ENCODE measurements around the gene IFT122. TPM values are rescaled to one million over a fixed set of nuclear protein-coding genes. Genes with fewer than 3 reads are reported as not detected.

IFT122 gene
- total and polyA plus RNA-seq, 12 donors: 15.7 to 38.4 (median 23.6) TPM

DNA sequence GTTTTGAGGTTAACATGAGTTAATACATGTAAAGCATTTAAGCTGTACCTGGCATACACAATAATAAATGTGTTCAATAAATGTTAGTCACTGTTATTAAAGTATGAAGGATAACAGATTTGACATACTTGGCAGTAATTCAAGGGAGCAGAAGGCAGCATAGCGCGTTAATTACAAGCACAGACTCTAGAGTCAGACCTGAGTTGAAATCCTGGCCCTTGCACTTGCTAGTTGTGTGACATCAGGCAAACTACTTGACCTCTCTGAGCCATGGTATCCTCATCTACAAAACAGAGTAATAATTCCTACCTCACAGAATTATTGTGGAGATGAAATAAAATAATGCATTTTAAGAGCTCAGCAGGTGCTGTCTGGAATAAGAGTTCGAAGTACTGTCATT is 5.4 kb downstream of the IFT122 start:
- no peak for DNase-seq
- H3K9me3 ChIP-seq (replicated peaks in 1 of 3): no peaks in the 10 kb centered on the region
- intact Hi-C loops (cut with DNase I): no loop called here
- H3K36me3 ChIP-seq (replicated peaks in 1 of 2): no peaks in the 10 kb centered on the region
- no peak overlapping the region for H3K4me3 ChIP-seq
- TF ChIP-seq POLR2A (IDR thresholded peaks at IDR 0.05): no peak
- H3K4me1 ChIP-seq (replicated peaks in 1 of 2): peaks cover 10 to 44% of the 10 kb centered on the region in 2 donors
- 56 to 76% (median 73%) methylated on average over 3 of the region's 3 CpGs for WGBS, 4 donors
- H3K27ac ChIP-seq: no peak overlapping the region
- no peaks in the 10 kb centered on the region for H3K27me3 ChIP-seq

DNA sequence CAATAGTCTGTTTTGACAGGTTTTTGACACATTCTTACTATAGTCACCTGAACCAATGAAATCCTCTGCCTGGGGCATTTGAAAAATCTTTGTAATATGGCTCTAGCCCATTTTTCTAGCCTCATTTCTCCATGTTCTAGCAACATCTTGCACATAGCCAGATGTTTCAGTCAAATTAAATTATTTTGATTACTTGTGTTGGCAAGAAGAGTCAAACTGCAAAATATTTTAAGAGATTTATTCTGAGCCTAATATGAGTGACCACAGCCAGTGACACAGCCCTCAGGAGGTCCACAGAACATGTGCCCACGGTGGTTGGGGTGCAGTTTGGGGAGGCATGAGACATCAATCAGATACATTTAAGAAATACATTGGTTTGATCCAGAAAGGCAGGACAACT is 6.9 kb downstream of the IFT122 start:
- Histone ChIP-seq H3K4me1 (replicated peaks in 1 of 2) (peaks cover 0 to 30% of the 10 kb centered on the region in 2 donors), H3K27ac (no peak overlapping the region), H3K36me3 (replicated peaks in 1 of 2) (no peaks in the 10 kb centered on the region), H3K9me3 (replicated peaks in 1 of 3) (no peaks in the 10 kb centered on the region), H3K27me3 (no peaks in the 10 kb centered on the region), H3K4me3 (no peak overlapping the region)
- DNase-seq: no peak
- 69 to 83% (median 72%) methylated on average over 1 of the region's 1 CpG for WGBS, 4 donors
- no peak for TF ChIP-seq POLR2A (IDR thresholded peaks at IDR 0.05)
- TF ChIP-seq, protein P1, sequence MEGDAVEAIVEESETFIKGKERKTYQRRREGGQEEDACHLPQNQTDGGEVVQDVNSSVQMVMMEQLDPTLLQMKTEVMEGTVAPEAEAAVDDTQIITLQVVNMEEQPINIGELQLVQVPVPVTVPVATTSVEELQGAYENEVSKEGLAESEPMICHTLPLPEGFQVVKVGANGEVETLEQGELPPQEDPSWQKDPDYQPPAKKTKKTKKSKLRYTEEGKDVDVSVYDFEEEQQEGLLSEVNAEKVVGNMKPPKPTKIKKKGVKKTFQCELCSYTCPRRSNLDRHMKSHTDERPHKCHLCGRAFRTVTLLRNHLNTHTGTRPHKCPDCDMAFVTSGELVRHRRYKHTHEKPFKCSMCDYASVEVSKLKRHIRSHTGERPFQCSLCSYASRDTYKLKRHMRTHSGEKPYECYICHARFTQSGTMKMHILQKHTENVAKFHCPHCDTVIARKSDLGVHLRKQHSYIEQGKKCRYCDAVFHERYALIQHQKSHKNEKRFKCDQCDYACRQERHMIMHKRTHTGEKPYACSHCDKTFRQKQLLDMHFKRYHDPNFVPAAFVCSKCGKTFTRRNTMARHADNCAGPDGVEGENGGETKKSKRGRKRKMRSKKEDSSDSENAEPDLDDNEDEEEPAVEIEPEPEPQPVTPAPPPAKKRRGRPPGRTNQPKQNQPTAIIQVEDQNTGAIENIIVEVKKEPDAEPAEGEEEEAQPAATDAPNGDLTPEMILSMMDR (IDR thresholded peaks at IDR 0.05): no peak
- intact Hi-C loops (cut with DNase I): no loop called here

DNA sequence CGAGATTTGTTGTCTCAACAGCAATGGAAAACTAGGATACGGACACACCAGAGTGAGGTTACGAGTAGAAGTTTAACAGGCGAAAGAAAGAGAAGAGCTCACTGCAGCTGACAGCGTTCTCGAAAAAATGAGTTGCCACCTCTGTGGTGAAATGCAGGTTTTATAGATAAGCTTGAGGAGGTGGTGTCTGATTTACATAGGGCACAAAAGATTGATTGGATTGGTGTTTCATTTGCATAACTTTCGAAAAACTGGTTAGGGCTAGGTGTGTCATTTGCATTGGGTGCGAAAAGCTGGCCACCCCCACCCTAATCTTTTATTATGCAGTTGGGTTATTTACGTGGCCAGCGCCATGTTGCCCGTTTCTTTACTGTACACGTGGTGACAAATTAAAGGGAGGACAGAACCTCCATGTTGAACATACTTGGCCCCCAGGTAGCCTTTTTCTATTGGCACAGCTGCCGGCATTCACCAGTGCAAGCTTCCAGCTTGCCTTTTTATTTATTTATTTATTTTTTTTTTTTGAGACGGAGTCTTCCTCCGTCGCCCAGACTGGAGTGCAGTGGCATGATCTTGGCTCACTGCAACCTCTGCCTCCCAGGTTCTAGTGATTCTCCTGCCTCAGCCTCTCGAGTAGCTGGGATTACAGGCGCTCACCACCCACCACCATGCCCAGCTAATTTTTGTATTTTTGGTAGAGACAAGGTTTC is 8.3 kb downstream of the IFT122 start:
- H3K4me1 ChIP-seq (replicated peaks in 1 of 2): peaks cover 1 to 18% of the 10 kb centered on the region in 2 donors
- H3K9me3 ChIP-seq (replicated peaks in 1 of 3): no peaks in the 10 kb centered on the region
- intact Hi-C loops (cut with DNase I): no loop called here
- TF ChIP-seq, protein P1 (IDR thresholded peaks at IDR 0.05): no peak
- TF ChIP-seq POLR2A (IDR thresholded peaks at IDR 0.05): no peak
- WGBS, 4 donors: 92 to 94% (median 93%) methylated on average over 18 of the region's 18 CpGs
- H3K36me3 ChIP-seq (replicated peaks in 1 of 2): peaks cover 0 to 7% of the 10 kb centered on the region in 2 donors
- no peaks in the 10 kb centered on the region for H3K27me3 ChIP-seq
- DNase-seq: no peak
- no peak overlapping the region for H3K27ac ChIP-seq
- no peak overlapping the region for H3K4me3 ChIP-seq

DNA sequence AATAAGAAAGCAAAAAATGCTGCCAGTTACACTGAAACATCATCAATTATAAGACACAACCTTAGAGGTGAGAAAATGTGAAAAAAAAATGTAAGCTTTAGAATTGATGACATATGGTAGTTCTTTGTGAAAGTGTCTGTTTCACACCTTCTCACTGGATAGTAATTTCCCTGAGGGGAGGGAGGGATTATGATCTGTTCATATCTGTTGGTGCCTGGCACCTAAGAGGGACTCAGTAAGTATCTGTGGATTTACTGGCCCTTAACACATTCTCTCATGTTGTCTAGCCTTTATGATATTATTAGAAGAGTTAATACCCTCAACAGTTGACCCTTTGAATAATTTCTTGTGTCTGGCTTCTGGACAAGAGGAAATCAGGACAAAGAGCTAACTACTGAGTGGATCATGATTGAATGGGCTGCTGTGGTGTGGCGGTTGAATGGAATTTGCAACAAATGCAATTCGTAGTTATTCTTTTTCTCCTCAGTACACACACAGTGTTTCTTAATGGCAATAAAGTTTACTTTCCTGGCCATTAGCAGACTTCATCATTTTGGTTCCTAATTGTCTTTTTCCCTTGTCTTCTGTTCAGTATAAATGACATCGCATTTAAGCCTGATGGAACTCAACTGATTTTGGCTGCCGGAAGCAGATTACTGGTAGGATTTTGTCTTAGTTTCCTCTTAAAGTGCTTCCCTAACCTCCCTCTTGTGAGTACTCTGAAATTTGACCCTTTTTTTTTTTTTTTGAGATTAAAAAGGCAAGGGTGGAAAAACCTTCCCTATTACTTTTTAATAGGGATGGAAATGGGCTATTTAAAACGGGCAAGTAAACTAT is 9.5 kb downstream of the IFT122 start:
- Histone ChIP-seq H3K4me3 (no peak overlapping the region), H3K27ac (peak overlapping the region in 2 of 5 donors; percentile 17 to 24), H3K27me3 (no peaks in the 10 kb centered on the region), H3K36me3 (replicated peaks in 1 of 2) (peaks cover 0 to 12% of the 10 kb centered on the region in 2 donors), H3K4me1 (replicated peaks in 1 of 2) (peaks cover 11 to 17% of the 10 kb centered on the region in 2 donors), H3K9me3 (replicated peaks in 1 of 3) (no peaks in the 10 kb centered on the region)
- intact Hi-C loops (cut with DNase I): no loop called here
- WGBS, 4 donors: 65 to 72% (median 68%) methylated on average over 5 of the region's 5 CpGs
- no peak for DNase-seq
- no peak for TF ChIP-seq POLR2A (IDR thresholded peaks at IDR 0.05)
- TF ChIP-seq, protein P1 (IDR thresholded peaks at IDR 0.05): no peak
